ENCODE results near the gene ATP1A3. TPM values are rescaled to one million over a fixed set of nuclear protein-coding genes. Genes with fewer than 3 reads are reported as not detected.
"Not testable (repeated sequence)": the region's sequence is repeated elsewhere in the genome, so short reads cannot be mapped to it uniquely, and the experiment has no call there.

ATP1A3 gene
- 0.52 TPM in 1 of 2 replicates, not detected in the other for total RNA-seq (2014; rRNA removed; shearing (Covaris generic))
- polyA plus RNA-seq (2014; cell fraction: nucleus; rRNA removed), result 0.29 and 0.58 TPM in 2 replicates

DNA sequence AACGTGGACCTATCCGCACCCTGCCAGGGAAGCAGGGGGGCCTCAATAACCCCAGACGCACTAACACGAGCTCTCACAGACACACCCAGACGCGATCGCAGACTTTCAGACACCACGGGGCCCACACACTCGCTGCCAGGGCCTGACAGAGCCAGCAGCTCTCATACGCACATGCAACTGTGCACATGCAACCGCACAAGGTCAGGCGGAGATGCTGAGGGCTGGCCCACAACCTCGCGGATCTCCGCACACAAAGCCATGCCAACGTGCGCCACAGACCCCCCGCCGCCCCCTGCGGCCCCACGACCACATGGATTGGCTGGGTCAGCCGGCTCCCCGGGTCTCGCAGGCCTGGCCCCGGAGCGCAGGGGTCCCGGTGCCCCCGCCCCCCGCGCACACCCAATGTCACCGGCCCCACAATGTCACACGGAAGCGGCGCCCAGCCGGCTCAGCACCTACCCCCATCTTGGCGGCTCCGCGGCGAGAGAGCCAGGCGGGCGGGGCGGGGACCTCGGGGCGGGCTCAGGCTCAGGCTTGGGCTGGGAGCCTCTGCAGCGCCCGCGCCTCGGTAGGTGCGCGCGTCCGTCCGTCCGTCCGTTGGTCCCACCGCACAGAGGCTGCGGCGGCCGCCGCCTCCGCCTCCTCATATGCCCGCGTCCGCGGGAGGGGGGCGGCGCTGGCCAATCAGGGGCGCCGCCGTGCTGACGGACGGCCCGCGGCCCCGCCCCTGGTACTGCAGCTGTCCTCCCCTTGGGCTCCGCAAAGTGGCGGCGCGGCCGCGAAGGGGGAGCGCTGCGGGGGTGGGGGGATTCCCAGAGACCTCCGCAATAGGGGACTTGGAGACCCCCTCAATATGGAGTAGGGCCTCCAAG is at the start of gene ATP1A3:
TSS of gene ATP1A3 (minus strand) at position 619 of the 872 bp plus-strand sequence. CDS start at position 465, 154 bp downstream.
- peak; percentile 25 for DNase-seq (ENCODE audit: extremely low read depth, low read depth)

GRCh38 chr19:42042455-42043170 is 48.6 kb upstream of the ATP1A3 start:
- DNase-seq (ENCODE audit: extremely low read depth, low read depth), result no peak

- not testable (repeated sequence) for DNase-seq (ENCODE audit: extremely low read depth, low read depth)
Observed at GRCh38 chr19:42040491-42040890, 46.5 kb upstream of the ATP1A3 start.

GRCh38 chr19:42040031-42040430 is 46.0 kb upstream of the ATP1A3 start:
- DNase-seq (ENCODE audit: extremely low read depth, low read depth), result no peak

GRCh38 chr19:42038666-42039065 is 44.6 kb upstream of the ATP1A3 start:
- no peak for DNase-seq (ENCODE audit: extremely low read depth, low read depth)

- DNase-seq (ENCODE audit: extremely low read depth, low read depth), result no peak
Observed at GRCh38 chr19:42037649-42038048, 43.6 kb upstream of the ATP1A3 start.

GRCh38 chr19:42034640-42035391 is 40.8 kb upstream of the ATP1A3 start:
- peak; percentile 65 for DNase-seq (ENCODE audit: extremely low read depth, low read depth)

DNA sequence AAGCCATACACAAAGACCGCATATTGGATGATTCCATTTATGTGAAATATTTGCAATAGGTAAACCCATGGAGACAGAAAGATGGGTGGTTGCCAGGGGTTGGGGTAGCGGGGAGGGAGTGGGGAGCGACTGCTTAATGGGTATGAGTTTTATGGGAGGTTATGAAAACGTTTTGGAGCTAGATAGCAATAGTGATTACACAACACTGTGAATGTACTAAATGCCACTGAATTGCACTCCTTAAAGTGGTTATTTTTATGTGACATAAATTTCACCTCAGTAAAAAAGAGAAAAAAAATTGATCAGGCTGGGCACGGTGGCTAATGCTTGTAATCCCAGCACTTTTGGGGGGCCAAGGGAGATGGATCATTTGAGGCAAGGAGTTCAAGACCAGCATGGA is 39.4 kb upstream of the ATP1A3 start:
- DNase-seq (ENCODE audit: extremely low read depth, low read depth), result no peak

DNA sequence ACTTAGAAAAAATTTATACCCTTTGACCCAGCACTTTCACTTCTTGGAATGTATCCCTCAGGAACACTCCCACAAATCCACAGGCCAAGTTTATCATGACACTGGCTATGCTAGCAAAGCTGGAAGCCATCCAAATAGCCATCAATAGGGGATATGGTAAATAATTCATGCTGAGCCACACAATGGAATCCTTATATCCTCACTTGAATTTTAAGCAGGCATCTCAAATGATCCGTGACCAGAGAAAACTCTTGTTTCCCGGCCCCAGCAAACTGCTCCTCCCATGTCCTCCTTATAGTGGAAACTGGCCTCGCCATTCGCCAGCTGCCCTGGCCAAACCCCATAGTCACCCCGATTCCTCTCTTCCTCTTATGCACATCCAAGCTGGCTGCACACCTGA is 38.4 kb upstream of the ATP1A3 start:
- DNase-seq (ENCODE audit: extremely low read depth, low read depth), result no peak

GRCh38 chr19:42030645-42031440 is 36.8 kb upstream of the ATP1A3 start:
- no peak for DNase-seq (ENCODE audit: extremely low read depth, low read depth)

GRCh38 chr19:42028304-42029216 is 34.5 kb upstream of the ATP1A3 start:
- no peak for DNase-seq (ENCODE audit: extremely low read depth, low read depth)

DNA sequence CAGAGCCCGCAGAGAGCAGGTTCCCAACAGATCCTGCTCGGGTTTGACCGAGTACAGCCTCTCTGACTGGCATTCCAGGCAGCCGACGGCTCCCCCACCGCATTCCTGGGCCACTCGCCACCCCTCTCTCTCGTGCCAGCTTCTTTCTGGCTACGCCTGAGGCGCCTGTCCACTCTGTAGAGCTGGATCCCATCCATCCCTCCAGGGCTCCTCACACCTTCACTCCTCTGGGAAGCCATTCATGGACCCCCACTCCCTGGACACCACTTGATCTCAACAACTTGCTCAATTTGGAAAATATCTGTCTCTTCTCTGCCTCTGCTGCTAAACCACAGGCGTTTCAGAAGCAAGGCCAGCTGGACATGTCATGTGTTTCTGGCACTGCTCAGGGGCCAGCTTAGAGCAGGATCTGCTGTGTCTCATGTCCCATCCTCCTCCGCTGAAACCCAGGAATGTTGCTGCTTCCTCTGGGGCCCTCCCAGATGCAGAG is 30.6 kb upstream of the ATP1A3 start:
- DNase-seq (ENCODE audit: extremely low read depth, low read depth), result no peak

DNA sequence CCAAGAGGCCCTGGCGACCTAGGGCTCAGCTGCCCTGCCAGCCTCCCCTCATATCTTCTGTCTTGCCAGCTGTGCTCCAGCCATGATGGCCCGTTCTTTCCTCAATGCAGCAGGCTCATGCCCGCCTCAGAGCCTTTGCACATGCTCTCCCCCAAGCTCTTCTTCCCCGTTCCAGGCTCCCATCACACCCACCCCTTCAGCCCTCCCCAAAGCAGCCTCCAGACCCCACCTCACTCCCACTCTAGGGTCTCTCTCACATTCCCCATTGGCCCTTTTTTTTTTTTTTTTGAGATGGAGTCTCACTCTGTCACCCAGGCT is 29.9 kb upstream of the ATP1A3 start:
- no peak for DNase-seq (ENCODE audit: extremely low read depth, low read depth)

DNA sequence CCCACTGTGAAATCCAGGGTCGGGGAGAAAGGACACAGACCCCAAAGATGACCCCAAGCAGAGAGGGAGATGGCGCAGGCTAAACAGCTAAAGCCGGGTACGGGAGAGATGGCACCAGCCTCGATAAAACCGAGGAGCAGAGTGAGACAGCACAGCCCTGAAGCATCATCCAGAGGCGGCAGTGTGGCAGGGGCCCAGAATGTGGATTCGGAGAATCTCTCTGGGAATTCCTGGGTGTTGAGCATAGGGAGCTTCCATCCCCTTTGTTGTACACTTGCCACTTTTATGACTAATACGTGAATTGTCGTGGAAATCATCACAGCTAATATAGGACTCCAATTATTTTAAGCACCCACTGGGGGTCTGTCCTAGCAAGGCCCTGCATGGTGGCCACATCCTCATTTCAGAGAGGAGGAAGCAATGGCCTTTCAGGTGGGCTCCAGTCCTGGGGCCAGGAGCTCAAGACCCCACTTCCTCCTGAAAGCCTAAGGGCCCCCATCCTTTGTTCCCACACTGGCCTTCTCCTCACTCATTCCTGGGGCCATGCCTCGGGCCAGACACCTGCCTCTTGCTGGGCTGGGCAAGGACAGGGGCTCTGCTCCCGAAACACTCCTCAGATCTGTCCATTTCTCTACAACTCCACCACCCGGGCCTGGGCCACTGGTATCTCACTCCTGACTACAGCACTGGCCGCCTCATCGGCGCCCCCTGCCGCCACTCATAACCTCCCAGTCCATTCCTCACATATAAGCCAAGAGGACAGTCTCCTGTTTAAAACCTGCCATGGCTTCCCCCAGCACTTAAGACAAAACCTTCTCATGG is 29.3 kb upstream of the ATP1A3 start:
- peak; percentile 16 for DNase-seq (ENCODE audit: extremely low read depth, low read depth)

DNA sequence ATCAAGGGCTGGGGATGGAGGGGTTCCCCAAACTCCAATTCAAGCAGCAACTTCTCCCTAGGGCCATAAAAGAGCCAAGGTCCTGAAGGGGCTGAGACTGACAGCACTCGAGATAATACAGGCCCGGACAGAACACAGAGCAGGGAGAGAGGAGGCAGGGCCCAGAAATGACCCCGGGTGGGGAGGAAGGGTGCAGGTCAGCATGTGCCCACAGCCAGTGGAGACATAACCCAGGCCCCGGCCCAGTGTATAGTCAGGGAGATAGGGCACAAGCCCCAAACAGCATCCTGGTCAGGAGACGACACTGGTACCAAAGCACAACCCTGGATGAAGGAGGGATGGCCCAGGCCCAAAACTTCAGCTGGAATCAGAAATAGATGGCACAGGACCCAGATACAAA is 28.6 kb upstream of the ATP1A3 start:
- DNase-seq (ENCODE audit: extremely low read depth, low read depth), result no peak

- no peak for DNase-seq (ENCODE audit: extremely low read depth, low read depth)
Observed at GRCh38 chr19:42021185-42021584, 27.2 kb upstream of the ATP1A3 start.

GRCh38 chr19:42018503-42019193 is 24.6 kb upstream of the ATP1A3 start:
- DNase-seq (ENCODE audit: extremely low read depth, low read depth), result no peak

- no peak for DNase-seq (ENCODE audit: extremely low read depth, low read depth)
Observed at GRCh38 chr19:42017040-42017439, 23.0 kb upstream of the ATP1A3 start.

Measured in NCI-H460 (cell line).